IMR-90 (cell line): Measurements from ENCODE around the gene MYBPH. TPM values are rescaled to one million over a fixed set of nuclear protein-coding genes. Genes with fewer than 3 reads are reported as not detected.

ENCODE experiments used
- CHD1 ChIP-seq: IDR thresholded peaks from 2 replicates; pipeline ENCODE4 v1.6.1; 2012; ENCODE audit warnings: low read depth, low read length, improper control_type of control experiment
- RFX5 ChIP-seq: IDR thresholded peaks from 2 replicates; pipeline ENCODE4 v1.8.0; 2012; ENCODE audit warnings: low read depth, mild to moderate bottlenecking, low read length, moderate library complexity
- SMC3 ChIP-seq: fragments of 150-350 bp; IDR thresholded peaks from 2 replicates; pipeline ENCODE4 v1.6.1; 2016; ENCODE audit warnings: low read depth, mild to moderate bottlenecking, antibody characterized with exemption, low read length, moderate library complexity
- USF2 ChIP-seq: fragments of 150-350 bp; IDR thresholded peaks from 2 replicates; pipeline ENCODE4 v1.6.1; 2017; ENCODE audit warnings: mild to moderate bottlenecking, antibody characterized with exemption, low read length, low read depth
- polyA plus RNA-seq, 3 experiments: library from polyadenylated mRNA; depleted of rRNA; stranded (reverse); fragments of >200 nt; gene quantifications; 2 replicates each; pipeline ENCODE4 v1.2.3, GENCODE V29; 2012; ENCODE audit warnings: low replicate concordance in 1 of 3
- total RNA-seq: library from RNA; depleted of rRNA; stranded (reverse); fragments of >200 nt; gene quantifications from 2 replicates; pipeline ENCODE4 v1.2.3, GENCODE V29; 2012; rRNA removed

The MYBPH gene
- total and polyA plus RNA-seq, 2 of the 4 experiments (the other 2 are of a cell fraction), result not detected

DNA sequence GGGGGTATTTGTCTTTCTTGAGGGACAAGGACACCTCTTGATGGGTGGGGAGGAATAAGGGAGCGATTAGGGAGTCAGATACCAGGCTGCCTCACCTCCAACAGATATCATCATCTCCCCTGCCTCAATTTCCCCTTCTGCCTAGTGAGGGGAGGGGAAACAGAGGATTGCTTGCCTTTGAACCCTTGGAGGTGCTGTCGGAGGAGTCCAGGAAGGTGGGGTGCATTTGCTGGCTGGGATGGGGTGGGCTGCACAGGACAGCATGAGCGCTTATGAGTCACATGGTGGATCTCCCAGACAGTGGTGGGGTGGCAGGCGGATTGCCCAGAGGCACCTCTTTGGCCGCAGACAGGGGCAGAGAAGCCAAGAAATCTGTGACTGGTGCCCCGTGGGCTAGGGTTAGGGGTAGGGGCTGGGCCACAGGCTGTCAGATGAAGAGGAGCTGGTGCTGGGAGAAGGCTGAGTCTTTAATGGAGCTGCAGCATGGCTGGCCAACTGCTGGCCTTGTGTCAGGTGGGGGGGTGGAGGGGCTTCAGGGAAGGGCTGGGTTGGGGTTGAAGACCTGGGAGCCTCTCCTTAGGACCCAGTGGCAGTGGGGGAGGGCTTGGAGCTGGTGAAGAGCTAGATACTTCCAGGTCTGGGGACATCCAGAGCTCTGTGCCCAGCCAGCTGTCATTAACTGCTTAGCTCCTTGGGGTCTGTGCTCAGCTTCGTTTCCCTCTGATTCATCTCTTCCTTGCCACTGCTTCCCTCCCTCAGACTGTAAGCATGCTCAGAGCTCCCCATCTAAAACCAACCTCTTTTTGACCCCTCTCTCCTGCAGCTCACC lies 55.1 kb downstream of the MYBPH start (continued):
- TF ChIP-seq RFX5 (no peak), SMC3 (no peak), CHD1 (no peak), USF2 (no peak)

Other genes starting within 250 kb of the MYBPH start
- 33.6 and 38.4 TPM in 2 replicates for gene KLHL12, start 248.6 kb downstream of the MYBPH start, total RNA-seq
- 14.3 and 17.2 TPM in 2 replicates for gene KLHL12, start 248.6 kb downstream of the MYBPH start, polyA plus RNA-seq (2012; rRNA removed)
- gene ADIPOR1, start 217.5 kb downstream of the MYBPH start, total RNA-seq, result 83.9 and 92.5 TPM in 2 replicates
- 80.4 and 82.7 TPM in 2 replicates for gene ADIPOR1, start 217.5 kb downstream of the MYBPH start, polyA plus RNA-seq (2012; rRNA removed)
- 38.6 and 45.0 TPM in 2 replicates for gene CYB5R1, start 208.6 kb downstream of the MYBPH start, total RNA-seq
- 45.7 and 45.9 TPM in 2 replicates for gene CYB5R1, start 208.6 kb downstream of the MYBPH start, polyA plus RNA-seq (2012; rRNA removed)
- gene TMEM183A, start 168.5 kb downstream of the MYBPH start, total RNA-seq, result 63.1 and 68.0 TPM in 2 replicates
- 52.8 and 56.8 TPM in 2 replicates for gene TMEM183A, start 168.5 kb downstream of the MYBPH start, polyA plus RNA-seq (2012; rRNA removed)
- gene PPFIA4, start 149.3 kb downstream of the MYBPH start, total RNA-seq, result 3.6 and 5.4 TPM in 2 replicates
- gene PPFIA4, start 149.3 kb downstream of the MYBPH start, polyA plus RNA-seq (2012; rRNA removed), result 13.7 and 14.3 TPM in 2 replicates
- gene MYOG, start 89.8 kb downstream of the MYBPH start, total RNA-seq, result not detected in 2 replicates
- not detected in 2 replicates for gene MYOG, start 89.8 kb downstream of the MYBPH start, polyA plus RNA-seq (2012; rRNA removed)
- gene ADORA1, start 48.1 kb downstream of the MYBPH start, total RNA-seq, result under 0.01 and 0.36 TPM in 2 replicates
- gene ADORA1, start 48.1 kb downstream of the MYBPH start, polyA plus RNA-seq (2012; rRNA removed), result 0.56 and 0.66 TPM in 2 replicates
- 0.28 TPM in 1 of 2 replicates, not detected in the other for gene CHI3L1, start 10.9 kb upstream of the MYBPH start, total RNA-seq
- 0.17 TPM in 1 of 2 replicates, not detected in the other for gene CHI3L1, start 10.9 kb upstream of the MYBPH start, polyA plus RNA-seq (2012; rRNA removed)
- not detected in 2 replicates for gene CHIT1, start 53.8 kb upstream of the MYBPH start, total RNA-seq
- gene CHIT1, start 53.8 kb upstream of the MYBPH start, polyA plus RNA-seq (2012; rRNA removed), result not detected in 2 replicates
- 8.4 and 10.3 TPM in 2 replicates for gene BTG2, start 129.7 kb upstream of the MYBPH start, total RNA-seq
- gene BTG2, start 129.7 kb upstream of the MYBPH start, polyA plus RNA-seq (2012; rRNA removed), result 10.7 and 18.8 TPM in 2 replicates
- gene FMOD, start 175.3 kb upstream of the MYBPH start, total RNA-seq, result 0.18 and 0.28 TPM in 2 replicates
- 2.4 and 2.7 TPM in 2 replicates for gene FMOD, start 175.3 kb upstream of the MYBPH start, polyA plus RNA-seq (2012; rRNA removed)